IMR-90 (cell line): ENCODE results near the gene RNU6-8. TPM values are rescaled to one million over a fixed set of nuclear protein-coding genes. Genes with fewer than 3 reads are reported as not detected.
A peak's percentile ranks its signal among the peaks of the same experiment; 100 is the strongest.

Experiments used
- ATAC-seq: fragments of 200-7000 bp; cut with Tn5 transposase; 2 replicates; pipeline ENCODE4 v1.9.1; 2020; ENCODE audit warnings: low read depth, mild to moderate bottlenecking, moderate library complexity
- BruUV-seq: library from RNA; stranded (reverse); fragments of 400-500 nt; replicated peaks from 2 replicates; lab custom pipeline; 2021; lab: Mats Ljungman, UMichigan
- CTCF ChIA-PET: fragments of 300-600 bp; formaldehyde crosslinking; extraction: SDS; loops from one replicate; lab custom pipeline; 2021; ENCODE audit warnings: antibody characterized with exemption; lab: Yijun Ruan, JAX
- POLR2A ChIA-PET: fragments of 300-600 bp; sonication (Branson Sonifier 250); formaldehyde crosslinking; loops from one replicate; lab custom pipeline; 2022; ENCODE audit warnings: antibody characterized with exemption; ENCODE audit not compliant: unreplicated experiment; lab: Charles Lee
- DNase-seq: peaks from one replicate; pipeline ENCODE4 v3.0.0; 2013
- H2AFZ ChIP-seq: replicated peaks from 2 replicates; pipeline ENCODE3; 2013; ENCODE audit warnings: low read length, mild to moderate bottlenecking; ENCODE audit not compliant: poor library complexity
- H2AK5ac ChIP-seq: 2 replicates; pipeline ENCODE4 v1.6.1; 2013; ENCODE audit warnings: low read depth, low read length, inconsistent platforms
- H2AK9ac ChIP-seq: replicated peaks from 2 replicates; pipeline ENCODE3; 2013; ENCODE audit warnings: mild to moderate bottlenecking, low read depth, low read length, moderate library complexity; ENCODE audit not compliant: poor library complexity
- H2BK120ac ChIP-seq: 2 replicates; pipeline ENCODE4 v1.6.1; 2013; ENCODE audit warnings: low read depth, low read length, inconsistent platforms
- H2BK15ac ChIP-seq: 3 replicates; pipeline ENCODE4 v1.6.1; 2013; ENCODE audit warnings: low read depth, low read length, inconsistent platforms
- H2BK20ac ChIP-seq: 2 replicates; pipeline ENCODE4 v1.6.1; 2013; ENCODE audit warnings: low read depth, mild to moderate bottlenecking, inconsistent platforms, low read length, moderate library complexity
- H2BK5ac ChIP-seq: 2 replicates; pipeline ENCODE4 v1.6.1; 2013; ENCODE audit warnings: mild to moderate bottlenecking, low read depth, low read length, inconsistent platforms; ENCODE audit not compliant: poor library complexity, severe bottlenecking
- H3K14ac ChIP-seq: replicated peaks from 2 replicates; pipeline ENCODE4 v1.6.1; 2013; ENCODE audit warnings: low read depth, low read length, inconsistent platforms
- H3K18ac ChIP-seq: 2 replicates; pipeline ENCODE4 v1.6.1; 2013; ENCODE audit warnings: low read depth, low read length, control low read depth
- H3K23ac ChIP-seq: 2 replicates; pipeline ENCODE4 v1.6.1; 2013; ENCODE audit warnings: low read depth, low read length, inconsistent platforms
- H3K27ac ChIP-seq: 2 replicates; pipeline ENCODE4 v1.5.1; 2013; ENCODE audit warnings: mild to moderate bottlenecking, control low read depth, low read length; ENCODE audit not compliant: insufficient read depth
- H3K27me3 ChIP-seq: 2 replicates; pipeline ENCODE4 v1.6.1; 2013; ENCODE audit warnings: low read length; ENCODE audit not compliant: control insufficient read depth, insufficient read depth
- H3K36me3 ChIP-seq: 2 replicates; pipeline ENCODE4 v1.6.1; 2013; ENCODE audit warnings: low read length, mixed read lengths; ENCODE audit not compliant: control insufficient read depth, insufficient read depth
- H3K4ac ChIP-seq: 2 replicates; pipeline ENCODE4 v1.6.1; 2013; ENCODE audit warnings: low read depth, low read length, inconsistent platforms
- H3K4me1 ChIP-seq: 2 replicates; pipeline ENCODE4 v1.6.1; 2013; ENCODE audit warnings: low read length, mixed read lengths; ENCODE audit not compliant: control insufficient read depth, insufficient read depth
- H3K4me2 ChIP-seq: 2 replicates; pipeline ENCODE4 v1.6.1; 2013; ENCODE audit warnings: low read depth, mild to moderate bottlenecking, control low read depth, low read length, moderate library complexity
- H3K4me3 ChIP-seq: 2 replicates; pipeline ENCODE4 v1.5.1; 2013; ENCODE audit warnings: low read depth, mild to moderate bottlenecking, control low read depth, low read length, moderate library complexity; ENCODE audit not compliant: insufficient read depth
- H3K56ac ChIP-seq: 2 replicates; pipeline ENCODE4 v1.6.1; 2013; ENCODE audit warnings: low read length, inconsistent platforms; ENCODE audit not compliant: insufficient read depth; ENCODE audit errors: extremely low read depth
- H3K79me1 ChIP-seq, 2 experiments: 2 replicates each; pipeline ENCODE4 v1.6.1; 2013; ENCODE audit warnings: low read length in 2 of 2, inconsistent platforms in 1 of 2, low read depth in 1 of 2
- H3K9ac ChIP-seq: 2 replicates; pipeline ENCODE4 v1.6.1; 2013; ENCODE audit warnings: low read depth, low read length, control low read depth
- H3K9me1 ChIP-seq: 2 replicates; pipeline ENCODE4 v1.6.1; 2013; ENCODE audit warnings: low read length, inconsistent platforms; ENCODE audit not compliant: insufficient read depth
- H3K9me3 ChIP-seq: 2 replicates; pipeline ENCODE4 v1.6.1; 2013; ENCODE audit warnings: low read length; ENCODE audit not compliant: control insufficient read depth, insufficient read depth
- H4K20me1 ChIP-seq: 2 replicates; pipeline ENCODE4 v1.6.1; 2013; ENCODE audit warnings: low read length, inconsistent platforms; ENCODE audit not compliant: insufficient read depth
- H4K5ac ChIP-seq: 2 replicates; pipeline ENCODE4 v1.6.1; 2013; ENCODE audit warnings: mild to moderate bottlenecking, low read depth, low read length, control low read depth
- H4K8ac ChIP-seq, 2 experiments: 2 replicates each; pipeline ENCODE4 v1.6.1; 2013; ENCODE audit warnings: low read depth in 2 of 2, low read length in 2 of 2, control low read depth in 1 of 2, inconsistent platforms in 1 of 2
- H4K91ac ChIP-seq: 2 replicates; pipeline ENCODE4 v1.6.1; 2013; ENCODE audit warnings: low read depth, low read length, inconsistent platforms; ENCODE audit not compliant: insufficient read depth
- BHLHE40 ChIP-seq: fragments of 150-350 bp; IDR thresholded peaks from 2 replicates; pipeline ENCODE4 v1.6.1; 2016; ENCODE audit warnings: mild to moderate bottlenecking, low read depth, low read length
- CEBPB ChIP-seq: IDR thresholded peaks from 2 replicates; pipeline ENCODE4 v1.6.1; 2012; ENCODE audit warnings: low read depth, low read length, improper control_type of control experiment
- CHD1 ChIP-seq: IDR thresholded peaks from 2 replicates; pipeline ENCODE4 v1.6.1; 2012; ENCODE audit warnings: low read depth, low read length, improper control_type of control experiment
- CTCF ChIP-seq: conservative IDR thresholded peaks from 2 replicates; pipeline ENCODE4 v1.5.1; 2012; ENCODE audit warnings: mild to moderate bottlenecking, low read depth, low read length, improper control_type of control experiment
- FOS ChIP-seq: fragments of 150-350 bp; IDR thresholded peaks from 2 replicates; pipeline ENCODE4 v1.6.1; 2016; ENCODE audit warnings: low read depth, low read length
- MAFK ChIP-seq: IDR thresholded peaks from 2 replicates; pipeline ENCODE4 v1.6.1; 2012; ENCODE audit warnings: low read depth, low read length, improper control_type of control experiment
- MAZ ChIP-seq: IDR thresholded peaks from 2 replicates; pipeline ENCODE4 v1.6.1; 2012; ENCODE audit warnings: low read depth, mild to moderate bottlenecking, low read length, improper control_type of control experiment, moderate library complexity, borderline replicate concordance
- MXI1 ChIP-seq: IDR thresholded peaks from 2 replicates; pipeline ENCODE4 v1.6.1; 2012; ENCODE audit warnings: low read depth, mild to moderate bottlenecking, low read length, moderate library complexity, borderline replicate concordance
- NFE2L2 ChIP-seq: fragments of 150-350 bp; IDR thresholded peaks from 2 replicates; pipeline ENCODE4 v1.6.1; 2016; ENCODE audit warnings: low read depth, mild to moderate bottlenecking, low read length
- POLR2A ChIP-seq: IDR thresholded peaks from 2 replicates; pipeline ENCODE4 v1.6.1; 2012; ENCODE audit warnings: mild to moderate bottlenecking, low read depth, low read length
- RAD21 ChIP-seq: IDR thresholded peaks from 2 replicates; pipeline ENCODE4 v1.6.1; 2012; ENCODE audit warnings: low read length, improper control_type of control experiment
- RCOR1 ChIP-seq: IDR thresholded peaks from 2 replicates; pipeline ENCODE4 v1.6.1; 2012; ENCODE audit warnings: mild to moderate bottlenecking, low read length, improper control_type of control experiment; ENCODE audit not compliant: insufficient replicate concordance
- RFX5 ChIP-seq: IDR thresholded peaks from 2 replicates; pipeline ENCODE4 v1.8.0; 2012; ENCODE audit warnings: low read depth, mild to moderate bottlenecking, low read length, moderate library complexity
- SMC3 ChIP-seq: fragments of 150-350 bp; IDR thresholded peaks from 2 replicates; pipeline ENCODE4 v1.6.1; 2016; ENCODE audit warnings: low read depth, mild to moderate bottlenecking, antibody characterized with exemption, low read length, moderate library complexity
- WGBS, 2 experiments: methylation state at CpG; one replicate each; pipeline versions ENCODE4 v1.1.5 to v1.1.7; 2013; ENCODE audit warnings: missing lambda C conversion rate in 2 of 2; ENCODE audit not compliant: insufficient read length in 1 of 2; ENCODE audit errors: extremely low coverage in 2 of 2; 5-methylcytosine and 5-hydroxymethylcytosine counted together
- dilution Hi-C: fragments of 300-500 bp; cut with HindIII; formaldehyde crosslinking; loops from one replicate; pipeline ENCODE4 v1.14.3; 2018; ENCODE audit warnings: low sequenced_read_pairs; ENCODE audit not compliant: unreplicated experiment
- in situ Hi-C: fragments of 300-500 bp; cut with MboI; formaldehyde crosslinking; loops from 3 replicates; pipeline ENCODE4 v1.14.3; 2019; ENCODE audit warnings: low sequenced_read_pairs, inconsistent platforms, mixed read lengths
- intact Hi-C: fragments of 100-400 bp; cut with micrococcal nuclease; formaldehyde crosslinking; loops from 2 replicates; pipeline ENCODE4 v1.10.0; 2022
- polyA plus RNA-seq, 3 experiments: library from polyadenylated mRNA; depleted of rRNA; stranded (reverse); fragments of >200 nt; gene quantifications; 2 replicates each; pipeline ENCODE4 v1.2.3, GENCODE V29; 2012; ENCODE audit warnings: low replicate concordance in 1 of 3
- total RNA-seq: library from RNA; depleted of rRNA; stranded (reverse); fragments of >200 nt; gene quantifications from 2 replicates; pipeline ENCODE4 v1.2.3, GENCODE V29; 2012
- TF ChIP-seq, protein P1 (sequence below): fragments of 150-350 bp; IDR thresholded peaks from 2 replicates; pipeline ENCODE4 v1.6.1; 2017; ENCODE audit warnings: mild to moderate bottlenecking, antibody characterized with exemption, low read length, low read depth
- TF ChIP-seq, protein P2 (sequence below): fragments of 150-350 bp; IDR thresholded peaks from 2 replicates; pipeline ENCODE4 v1.6.1; 2016; ENCODE audit warnings: low read depth, mild to moderate bottlenecking, low read length, moderate library complexity, borderline replicate concordance

Gene RNU6-8
- total and polyA plus RNA-seq, 2 of the 4 experiments (the other 2 are of a cell fraction), result not detected

GRCh38 chr14:32201193-32201815 is 1.8 kb downstream of the RNU6-8 start:
- H2BK15ac ChIP-seq, result no peak overlapping the region; the same call in 2 of the 3 replicates
- H3K4me3 ChIP-seq, result peak overlapping the region; percentile 67
- no peak overlapping the region for H3K23ac ChIP-seq
- ChIA-PET CTCF (no interaction called here), POLR2A (no interaction called here)
- H2AFZ ChIP-seq, result peak overlapping the region; percentile 99
- intact Hi-C loops (loop anchor here (5.0 kb wide), 1 partner anchor 271 kb away; no protein-coding TSS in a partner anchor), in situ Hi-C loops (no loop called here), dilution Hi-C loops (no loop called here)
- peak overlapping the region; percentile 88 for H2AK9ac ChIP-seq
- no peak overlapping the region for H3K14ac ChIP-seq
- H3K9ac ChIP-seq, result peak overlapping the region; percentile 46
- peak overlapping the region; percentile 91 for H3K4me2 ChIP-seq
- H2BK120ac ChIP-seq, result no peak overlapping the region
- H3K9me3 ChIP-seq, result no peaks in the 10 kb centered on the region
- H2BK5ac ChIP-seq, result no peak overlapping the region
- H3K27ac ChIP-seq, result no peak overlapping the region
- no peak overlapping the region for H4K5ac ChIP-seq
- no TSS peak for BruUV-seq
- H3K79me1 ChIP-seq, result no peaks in the 10 kb centered on the region
- no peak overlapping the region for H3K18ac ChIP-seq
- TF ChIP-seq CHD1 (no peak), RCOR1 (no peak), NFE2L2 (no peak), RFX5 (no peak), MAFK (no peak), BHLHE40 (no peak), CTCF (no peak), POLR2A (no peak), SMC3 (no peak), CEBPB (no peak), MAZ (no peak), FOS (no peak), MXI1 (no peak), RAD21 (no peak)
- TF ChIP-seq, protein P1, sequence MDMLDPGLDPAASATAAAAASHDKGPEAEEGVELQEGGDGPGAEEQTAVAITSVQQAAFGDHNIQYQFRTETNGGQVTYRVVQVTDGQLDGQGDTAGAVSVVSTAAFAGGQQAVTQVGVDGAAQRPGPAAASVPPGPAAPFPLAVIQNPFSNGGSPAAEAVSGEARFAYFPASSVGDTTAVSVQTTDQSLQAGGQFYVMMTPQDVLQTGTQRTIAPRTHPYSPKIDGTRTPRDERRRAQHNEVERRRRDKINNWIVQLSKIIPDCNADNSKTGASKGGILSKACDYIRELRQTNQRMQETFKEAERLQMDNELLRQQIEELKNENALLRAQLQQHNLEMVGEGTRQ, result no peak
- TF ChIP-seq, protein P2, sequence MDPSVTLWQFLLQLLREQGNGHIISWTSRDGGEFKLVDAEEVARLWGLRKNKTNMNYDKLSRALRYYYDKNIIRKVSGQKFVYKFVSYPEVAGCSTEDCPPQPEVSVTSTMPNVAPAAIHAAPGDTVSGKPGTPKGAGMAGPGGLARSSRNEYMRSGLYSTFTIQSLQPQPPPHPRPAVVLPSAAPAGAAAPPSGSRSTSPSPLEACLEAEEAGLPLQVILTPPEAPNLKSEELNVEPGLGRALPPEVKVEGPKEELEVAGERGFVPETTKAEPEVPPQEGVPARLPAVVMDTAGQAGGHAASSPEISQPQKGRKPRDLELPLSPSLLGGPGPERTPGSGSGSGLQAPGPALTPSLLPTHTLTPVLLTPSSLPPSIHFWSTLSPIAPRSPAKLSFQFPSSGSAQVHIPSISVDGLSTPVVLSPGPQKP, result no peak
- H4K8ac ChIP-seq, result peak overlapping the region in 1 of 2 experiments; percentile 58; a peak in 1 of 4 replicates
- no peak overlapping the region for H3K56ac ChIP-seq
- ATAC-seq (peak; percentile 70), DNase-seq (peak; percentile 33)
- H3K27me3 ChIP-seq, result peaks cover 2% of the 10 kb centered on the region
- 3% methylated on average over 23 of the region's 46 CpGs; no CpG with 5 or more reads in 1 of the 2 experiments for WGBS, 2 experiments
- H3K4ac ChIP-seq, result peak overlapping the region; percentile 16
- no peak overlapping the region for H2AK5ac ChIP-seq
- no peaks in the 10 kb centered on the region for H3K36me3 ChIP-seq
- H4K91ac ChIP-seq, result no peak overlapping the region
- H3K9me1 ChIP-seq, result peaks cover 6% of the 10 kb centered on the region; the same call in 1 of the 2 replicates
- no peaks in the 10 kb centered on the region for H3K4me1 ChIP-seq
- H4K20me1 ChIP-seq, result no peaks in the 10 kb centered on the region; the same call in 1 of the 2 replicates
- no peak overlapping the region for H2BK20ac ChIP-seq
